A549 (cell line): ENCODE measurements around the gene DYSF. TPM values are rescaled to one million over a fixed set of nuclear protein-coding genes. Genes with fewer than 3 reads are reported as not detected.

Experiments used
- ATAC-seq, 2 experiments: fragments of 200-7000 bp in 1 of 2; fragments of >200 bp in 1 of 2; cut with Nextera tagmentation in 1 of 2; cut with Tn5 transposase in 1 of 2; 3 replicates each; pipeline versions ENCODE4 v1.8.0 to v1.9.1; 2018 to 2020; ENCODE audit warnings: mild to moderate bottlenecking in 1 of 2, moderate library complexity in 1 of 2
- CTCF ChIA-PET: fragments of 300-600 bp; sonication (Branson Sonifier 250); formaldehyde crosslinking; extraction: SDS; loops from one replicate; lab custom pipeline; 2021; ENCODE audit warnings: antibody characterized with exemption, inconsistent platforms; lab: Yijun Ruan, JAX
- POLR2A ChIA-PET: fragments of 350-600 bp; formaldehyde crosslinking; extraction: SDS; loops from one replicate; lab custom pipeline; 2021; ENCODE audit warnings: antibody characterized with exemption, inconsistent platforms; lab: Yijun Ruan, JAX
- DNase-seq, 2 experiments: peaks; one replicate each; pipeline versions ENCODE4 v3.0.0 to v3.0.0-alpha.2; 2011 to 2016; ENCODE audit warnings: low read depth in 1 of 2, low spot score in 1 of 2
- FAIRE-seq: peaks from 2 replicates; lab custom pipeline; 2011; peaks lifted over from hg19 to GRCh38; lab: Jason Lieb, UNC
- H3K27ac ChIP-seq, 2 experiments: fragments of >200 bp; sonication (Bioruptor Twin); formaldehyde crosslinking; 3 replicates each; pipeline ENCODE4 v1.5.1; 2016 to 2017
- H3K4me1 ChIP-seq: fragments of >200 bp; sonication (Bioruptor Twin); formaldehyde crosslinking; 3 replicates; pipeline ENCODE4 v1.6.1; 2016
- H3K4me2 ChIP-seq: fragments of >200 bp; sonication (Bioruptor Twin); formaldehyde crosslinking; 3 replicates; pipeline ENCODE4 v1.6.1; 2016
- H3K4me3 ChIP-seq: fragments of >200 bp; sonication (Bioruptor Twin); formaldehyde crosslinking; 3 replicates; pipeline ENCODE4 v1.5.1; 2016
- H3K9me3 ChIP-seq: fragments of >200 bp; sonication (Bioruptor Twin); formaldehyde crosslinking; 3 replicates; pipeline ENCODE4 v1.6.1; 2016
- MYC ChIP-seq: IDR thresholded peaks from 2 replicates; pipeline ENCODE4 v1.6.1; 2012; ENCODE audit warnings: mild to moderate bottlenecking, inconsistent platforms, low read length, improper control_type of control experiment, borderline replicate concordance
- ZC3H11A ChIP-seq: fragments of 450-650 bp; IDR thresholded peaks from 2 replicates; pipeline ENCODE4 v1.6.1; 2014; ENCODE audit warnings: antibody characterized with exemption, mild to moderate bottlenecking
- ZNF302 ChIP-seq: fragments of 250-450 bp; sonication (Bioruptor Pico); IDR thresholded peaks from 2 replicates; pipeline ENCODE4 v1.9.0; 2021; ENCODE audit warnings: inconsistent platforms, mild to moderate bottlenecking, moderate library complexity
- WGBS: methylation state at CpG from one replicate; pipeline ENCODE4 v1.1.6; 2017; ENCODE audit errors: missing lambda C conversion rate; 5-methylcytosine and 5-hydroxymethylcytosine counted together
- polyA plus RNA-seq, 4 experiments: library from polyadenylated mRNA; depleted of rRNA in 3 of 4; stranded (reverse); fragments of >200 nt; fragmentation: RNase III in 1 of 4; extraction: RNeasy Plus Mini Kit Qiagen cat#74134 plus additional on column Dnase treatment in 1 of 4; gene quantifications; 2 replicates in 3 of 4; 3 replicates in 1 of 4; pipeline ENCODE4 v1.2.3, GENCODE V29; 2011 to 2017

DYSF gene
- polyA plus RNA-seq, 2 of the 4 experiments (the other 2 are of a cell fraction): 0.36 to 0.98 TPM

- 55% methylated on average over 1 of the region's 1 CpG for WGBS
- POLR2A ChIA-PET: no interaction called here
- no peaks in the 10 kb centered on the region for H3K4me1 ChIP-seq
- H3K27ac ChIP-seq: no peak overlapping the region
- H3K9me3 ChIP-seq: peaks cover 2% of the 10 kb centered on the region
- H3K4me3 ChIP-seq: no peak overlapping the region
- DNase-seq: no peak
- TF ChIP-seq ZNF302 (CRISPR knock-in tag): no peak
- TF ChIP-seq MYC: no peak
- no peak for TF ChIP-seq ZC3H11A
- TF ChIP-seq, all 56 proteins: peak for 0
- ATAC-seq (no peak), FAIRE-seq (no peak)
- no peak overlapping the region for H3K4me2 ChIP-seq
- CTCF ChIA-PET: no interaction called here
Observed at GRCh38 chr2:71735676-71736075, 282.3 kb downstream of the DYSF start.

Other genes with a start within 250 kb of the DYSF start
- 0.84 and 0.94 TPM in 2 replicates for gene PAIP2B, start 226.5 kb upstream of the DYSF start, polyA plus RNA-seq (2011; rRNA removed)
- gene PAIP2B, start 226.5 kb upstream of the DYSF start, polyA plus RNA-seq (2017; fragmentation: RNase III; extraction: RNeasy Plus Mini Kit Qiagen cat#74134 plus additional on column Dnase treatment): 0.54 to 0.70 TPM (median 0.61 TPM) in 3 replicates
- 148 and 160 TPM in 2 replicates for gene ZNF638, start 121.8 kb upstream of the DYSF start, polyA plus RNA-seq (2011; rRNA removed)
- 74.2 to 81.1 TPM (median 75.6 TPM) in 3 replicates for gene ZNF638, start 121.8 kb upstream of the DYSF start, polyA plus RNA-seq (2017; fragmentation: RNase III; extraction: RNeasy Plus Mini Kit Qiagen cat#74134 plus additional on column Dnase treatment)